HL-60 (cell line): Measurements from ENCODE around the gene SLC9A1.

Experiments used
- DNase-seq, 2 experiments: peaks; one replicate each; pipeline ENCODE4 v3.0.0-alpha.2; 2010 to 2020; ENCODE audit warnings: low read depth in 1 of 2, low spot score in 1 of 2
- H3K27ac ChIP-seq: fragments of 250-450 bp; sonication (Bioruptor Pico); replicated peaks from 2 replicates; pipeline ENCODE4 v1.5.1; 2020; ENCODE audit warnings: mild to moderate bottlenecking, moderate library complexity
- H3K27me3 ChIP-seq: fragments of 250-450 bp; sonication (Bioruptor Pico); 2 replicates; pipeline ENCODE4 v1.5.1; 2021; ENCODE audit warnings: mild to moderate bottlenecking, moderate library complexity; ENCODE audit not compliant: insufficient read depth, poor library complexity, severe bottlenecking
- H3K4me3 ChIP-seq: replicated peaks from 2 replicates; pipeline ENCODE4 v1.5.1; 2011; ENCODE audit warnings: mild to moderate bottlenecking, control low read depth, low read length; ENCODE audit not compliant: insufficient read depth
- CTCF ChIP-seq: IDR thresholded peaks from one replicate; pipeline ENCODE4 v1.5.1; 2011; ENCODE audit warnings: low read length, control low read depth, inconsistent platforms; ENCODE audit not compliant: insufficient read depth
- GABPA ChIP-seq: IDR thresholded peaks from 2 replicates; pipeline ENCODE4 v1.6.1; 2012; ENCODE audit warnings: low read depth
- POLR2AphosphoS5 ChIP-seq: IDR thresholded peaks from 2 replicates; pipeline ENCODE4 v1.6.1; 2012; ENCODE audit warnings: low read depth
- REST ChIP-seq: IDR thresholded peaks from 2 replicates; pipeline ENCODE4 v1.6.1; 2012; ENCODE audit warnings: low read depth; ENCODE audit not compliant: insufficient replicate concordance
- SPI1 ChIP-seq: IDR thresholded peaks from 2 replicates; pipeline ENCODE4 v1.6.1; 2012; ENCODE audit warnings: low read depth, mild to moderate bottlenecking, borderline replicate concordance

The SLC9A1 gene

GRCh38 chr1:27153549-27153886, 1.4 kb downstream of the SLC9A1 start:
- H3K4me3 ChIP-seq = peak overlapping the region; percentile 49
- no peak for DNase-seq
- no peaks in the 10 kb centered on the region for H3K27me3 ChIP-seq
- TF ChIP-seq POLR2AphosphoS5 (no peak), GABPA (no peak), REST (no peak)
- H3K27ac ChIP-seq = no peak overlapping the region

GRCh38 chr1:27152829-27153548, 1.9 kb downstream of the SLC9A1 start:
- peak overlapping the region; percentile 49 for H3K4me3 ChIP-seq
- no peak overlapping the region for H3K27ac ChIP-seq
- TF ChIP-seq CTCF = no peak
- no peak for TF ChIP-seq SPI1
- TF ChIP-seq REST = no peak
- no peak for TF ChIP-seq POLR2AphosphoS5
- no peak for TF ChIP-seq GABPA
- H3K27me3 ChIP-seq = no peaks in the 10 kb centered on the region
- DNase-seq = no peak

- no peak for DNase-seq
- Histone ChIP-seq H3K27ac (no peak overlapping the region), H3K4me3 (peak overlapping the region; percentile 49), H3K27me3 (no peaks in the 10 kb centered on the region)
- TF ChIP-seq POLR2AphosphoS5 (no peak), REST (no peak), SPI1 (0 out of 2 replicates have a peak, but pooled peaks have one; percentile 12), GABPA (no peak), CTCF (no peak)
Measured at GRCh38 chr1:27152004-27152828, 2.7 kb downstream of the SLC9A1 start.
